H1 (cell line): ENCODE measurements around the gene RAB3A. TPM values are rescaled to one million over a fixed set of nuclear protein-coding genes. Genes with fewer than 3 reads are reported as not detected.

ENCODE experiments used
- CBX5 ChIP-seq: fragments of 300-800, 300-1000 bp; sonication (generic); IDR thresholded peaks from 2 replicates; pipeline ENCODE4 v1.7.1; 2016; ENCODE audit warnings: antibody characterized with exemption, low read length, low read depth
- EP300 ChIP-seq, 2 experiments: IDR thresholded peaks; 1 replicate in 1 of 2; 2 replicates in 1 of 2; pipeline ENCODE4 v1.6.1; 2011 to 2012; ENCODE audit warnings: low read depth in 2 of 2, low read length in 2 of 2, mild to moderate bottlenecking in 2 of 2, borderline replicate concordance in 1 of 2, inconsistent platforms in 1 of 2, moderate library complexity in 1 of 2
- NRF1 ChIP-seq: IDR thresholded peaks from 2 replicates; pipeline ENCODE4 v1.6.1; 2011; ENCODE audit warnings: mild to moderate bottlenecking, low read depth, low read length, improper control_type of control experiment
- POU5F1 ChIP-seq: IDR thresholded peaks from 2 replicates; pipeline ENCODE4 v1.6.1; 2011; ENCODE audit warnings: low read depth, mild to moderate bottlenecking, low read length, moderate library complexity
- SP1 ChIP-seq: IDR thresholded peaks from 2 replicates; pipeline ENCODE4 v1.6.1; 2011; ENCODE audit warnings: low read depth, low read length
- SP2 ChIP-seq: IDR thresholded peaks from 2 replicates; pipeline ENCODE4 v1.6.1; 2012; ENCODE audit warnings: mild to moderate bottlenecking, low read length, inconsistent platforms
- SRF ChIP-seq: IDR thresholded peaks from 2 replicates; pipeline ENCODE4 v1.6.1; 2011; ENCODE audit warnings: mild to moderate bottlenecking, low read depth, low read length, moderate library complexity
- polyA plus RNA-seq, 7 experiments: library from polyadenylated mRNA; depleted of rRNA in 3 of 7; stranded (reverse) in 5 of 7; unstranded in 2 of 7; fragments of >200 nt in 5 of 7; fragments of 200-250 nt in 2 of 7; gene quantifications; 1 replicate in 5 of 7; 2 replicates in 1 of 7; 4 replicates in 1 of 7; pipeline versions ENCODE4 v1.2.1 to v1.2.3, GENCODE V29; 2011 to 2013; ENCODE audit warnings: missing spikeins in 2 of 7, mixed read lengths in 2 of 7
- total RNA-seq: library from RNA; stranded (reverse); fragmentation: NEBNext Ultra II Directional; extraction: Animal tissue kit (Norgen Biotek cat#: 25700); gene quantifications from 2 replicates; pipeline ENCODE4 v1.2.1, GENCODE V29; 2021
- TF ChIP-seq, protein P1 (sequence below): IDR thresholded peaks from 2 replicates; pipeline ENCODE4 v1.6.1; 2012; ENCODE audit warnings: inconsistent platforms

Gene RAB3A
- total and polyA plus RNA-seq, 2 of the 8 experiments (the other 6 are each of a cell fraction or from before 2014, with no cell fraction given), result 13.6 to 14.2 TPM

DNA sequence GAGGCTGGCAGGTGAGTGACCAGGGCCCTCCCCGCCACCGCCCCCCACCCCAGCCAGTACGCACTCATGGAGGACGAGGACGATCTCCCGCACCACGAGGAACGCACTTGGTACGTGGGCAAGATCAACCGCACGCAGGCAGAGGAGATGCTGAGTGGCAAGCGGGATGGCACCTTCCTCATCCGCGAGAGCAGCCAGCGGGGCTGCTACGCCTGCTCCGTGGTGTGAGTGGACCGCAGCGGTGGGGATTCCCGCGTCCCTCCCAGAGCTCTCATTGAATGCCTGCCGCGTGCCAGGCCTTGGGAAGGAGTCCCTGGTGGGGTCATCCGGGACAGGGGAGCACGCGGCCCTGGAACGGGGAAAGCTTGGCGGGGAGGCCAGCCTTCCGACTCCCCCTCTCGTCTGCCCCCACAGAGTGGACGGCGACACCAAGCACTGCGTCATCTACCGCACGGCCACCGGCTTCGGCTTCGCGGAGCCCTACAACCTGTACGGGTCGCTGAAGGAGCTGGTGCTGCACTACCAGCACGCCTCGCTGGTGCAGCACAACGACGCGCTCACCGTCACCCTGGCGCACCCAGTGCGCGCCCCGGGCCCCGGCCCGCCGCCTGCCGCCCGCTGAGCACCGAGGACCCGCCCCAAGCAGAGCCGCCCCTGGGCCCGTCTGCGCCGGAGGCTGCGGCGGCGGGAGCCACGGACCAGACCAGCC, 35.0 kb downstream of the RAB3A start (continued):
- TF ChIP-seq SRF, result no peak
- TF ChIP-seq, protein P1, sequence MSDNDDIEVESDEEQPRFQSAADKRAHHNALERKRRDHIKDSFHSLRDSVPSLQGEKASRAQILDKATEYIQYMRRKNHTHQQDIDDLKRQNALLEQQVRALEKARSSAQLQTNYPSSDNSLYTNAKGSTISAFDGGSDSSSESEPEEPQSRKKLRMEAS, result no peak
- no peak for TF ChIP-seq SP1
- TF ChIP-seq POU5F1, result no peak
- TF ChIP-seq EP300 (IDR thresholded peaks at IDR 0.05; ENCODE audit: borderline replicate concordance in 1 of 2, low read depth in 2 of 2, low read length in 2 of 2), result no peak
- no peak for TF ChIP-seq SP2
- no peak for TF ChIP-seq CBX5
- TF ChIP-seq NRF1, result no peak
